BJ (cell line): ENCODE measurements around the gene PKHD1. TPM values are rescaled to one million over a fixed set of nuclear protein-coding genes. Genes with fewer than 3 reads are reported as not detected.

Experiments used
- CTCF ChIA-PET: fragments of 350-600 bp; formaldehyde crosslinking; extraction: SDS; loops from one replicate; lab custom pipeline; 2021; ENCODE audit warnings: antibody characterized with exemption, inconsistent platforms; lab: Yijun Ruan, JAX
- POLR2A ChIA-PET: fragments of 300-600 bp; sonication (Branson Sonifier 250); formaldehyde crosslinking; extraction: SDS; loops from one replicate; lab custom pipeline; 2021; ENCODE audit warnings: antibody characterized with exemption; lab: Charles Lee
- DNase-seq: peaks from one replicate; pipeline ENCODE4 v3.0.0-alpha.2; 2011; ENCODE audit warnings: low read depth
- H3K27me3 ChIP-seq: 2 replicates; pipeline ENCODE4 v1.6.0; 2011; ENCODE audit warnings: low read length; ENCODE audit not compliant: control insufficient read depth, insufficient read depth
- H3K36me3 ChIP-seq: 2 replicates; pipeline ENCODE4 v1.5.1; 2011; ENCODE audit warnings: low read length; ENCODE audit not compliant: control insufficient read depth, insufficient read depth
- H3K4me3 ChIP-seq: 2 replicates; pipeline ENCODE4 v1.5.1; 2011; ENCODE audit warnings: low read depth, mild to moderate bottlenecking, control low read depth, low read length
- polyA plus RNA-seq: library from polyadenylated mRNA; depleted of rRNA; stranded (reverse); fragments of >200 nt; gene quantifications from 2 replicates; pipeline ENCODE4 v1.2.3, GENCODE V29; 2011
- TF ChIP-seq, protein P1 (sequence below): IDR thresholded peaks from 2 replicates; pipeline ENCODE4 v1.5.1; 2011; ENCODE audit warnings: low read depth, mild to moderate bottlenecking, control low read depth, inconsistent platforms, low read length, moderate library complexity; ENCODE audit not compliant: insufficient read depth

PKHD1 gene
- polyA plus RNA-seq, 1 experiment: not detected

DNA sequence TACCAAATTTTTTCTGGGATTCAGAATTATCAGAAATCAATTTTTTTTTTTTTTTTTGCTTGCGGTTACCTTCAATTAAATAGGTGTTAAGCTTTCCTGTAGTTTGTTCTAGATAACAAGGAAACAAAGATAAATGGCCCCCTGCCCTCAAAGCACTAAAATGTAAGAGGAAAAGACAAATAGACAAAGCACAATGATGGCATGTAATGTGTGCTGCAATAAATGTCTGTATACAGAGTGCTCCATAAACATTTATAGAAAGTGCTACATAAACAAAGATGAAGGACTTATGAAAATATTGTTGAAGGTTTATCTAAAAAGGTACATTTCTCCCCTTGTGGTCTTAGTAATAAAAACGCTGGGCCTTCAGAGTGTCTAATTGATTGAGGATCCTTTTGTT lies 384.6 kb downstream of the PKHD1 start:
- TF ChIP-seq, protein P1, sequence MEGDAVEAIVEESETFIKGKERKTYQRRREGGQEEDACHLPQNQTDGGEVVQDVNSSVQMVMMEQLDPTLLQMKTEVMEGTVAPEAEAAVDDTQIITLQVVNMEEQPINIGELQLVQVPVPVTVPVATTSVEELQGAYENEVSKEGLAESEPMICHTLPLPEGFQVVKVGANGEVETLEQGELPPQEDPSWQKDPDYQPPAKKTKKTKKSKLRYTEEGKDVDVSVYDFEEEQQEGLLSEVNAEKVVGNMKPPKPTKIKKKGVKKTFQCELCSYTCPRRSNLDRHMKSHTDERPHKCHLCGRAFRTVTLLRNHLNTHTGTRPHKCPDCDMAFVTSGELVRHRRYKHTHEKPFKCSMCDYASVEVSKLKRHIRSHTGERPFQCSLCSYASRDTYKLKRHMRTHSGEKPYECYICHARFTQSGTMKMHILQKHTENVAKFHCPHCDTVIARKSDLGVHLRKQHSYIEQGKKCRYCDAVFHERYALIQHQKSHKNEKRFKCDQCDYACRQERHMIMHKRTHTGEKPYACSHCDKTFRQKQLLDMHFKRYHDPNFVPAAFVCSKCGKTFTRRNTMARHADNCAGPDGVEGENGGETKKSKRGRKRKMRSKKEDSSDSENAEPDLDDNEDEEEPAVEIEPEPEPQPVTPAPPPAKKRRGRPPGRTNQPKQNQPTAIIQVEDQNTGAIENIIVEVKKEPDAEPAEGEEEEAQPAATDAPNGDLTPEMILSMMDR: no peak
- CTCF ChIA-PET: interaction anchor here (0.6 kb wide), 1 partner anchor 597 kb away, joined by 3 read pairs; no protein-coding TSS in a partner anchor
- Histone ChIP-seq H3K36me3 (no peaks in the 10 kb centered on the region), H3K27me3 (no peaks in the 10 kb centered on the region), H3K4me3 (no peak overlapping the region)
- POLR2A ChIA-PET: no interaction called here
- no peak for DNase-seq

DNA sequence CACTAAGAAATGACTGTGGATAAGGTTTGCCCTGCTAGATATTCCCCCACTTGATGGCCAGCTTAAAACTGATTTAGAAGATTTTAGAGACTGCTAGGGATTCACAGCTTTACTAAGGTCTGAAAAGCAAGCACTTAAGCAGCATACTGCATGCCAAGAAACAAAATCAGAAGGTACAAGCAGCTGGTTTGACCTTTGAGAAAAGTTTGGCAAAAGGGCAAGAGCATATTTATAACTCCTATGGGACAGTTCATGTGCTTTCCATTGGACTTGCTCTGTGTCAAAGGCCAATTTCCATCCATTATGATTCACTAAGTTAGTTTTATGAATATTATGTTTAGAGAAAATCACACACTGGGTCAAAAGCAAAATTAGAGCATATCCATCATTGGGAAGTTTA lies 402.8 kb downstream of the PKHD1 start:
- no peaks in the 10 kb centered on the region for H3K36me3 ChIP-seq
- POLR2A ChIA-PET: no interaction called here
- no peak for DNase-seq
- no peak overlapping the region for H3K4me3 ChIP-seq
- CTCF ChIA-PET: no interaction called here
- TF ChIP-seq, protein P1: no peak
- H3K27me3 ChIP-seq: no peaks in the 10 kb centered on the region

DNA sequence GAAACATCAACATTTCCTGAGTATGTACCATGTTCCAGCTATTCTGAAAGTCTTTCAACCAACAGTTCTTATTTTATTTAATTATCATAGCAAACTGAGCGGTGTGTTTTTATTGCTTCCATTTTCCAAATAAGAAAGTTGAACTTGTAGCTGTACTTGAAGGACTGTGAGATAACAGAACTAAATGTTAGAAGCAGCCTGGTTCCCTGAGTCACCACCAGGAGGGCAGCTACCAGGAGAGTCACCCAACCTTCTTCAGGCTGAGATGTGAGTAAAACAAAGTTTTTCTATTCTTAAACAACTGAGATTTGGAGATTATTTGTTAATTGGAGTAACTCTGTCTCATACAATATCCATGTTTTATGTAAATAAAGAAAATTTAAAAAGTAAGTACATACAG lies 403.4 kb downstream of the PKHD1 start:
- Histone ChIP-seq H3K36me3 (no peaks in the 10 kb centered on the region), H3K4me3 (no peak overlapping the region), H3K27me3 (no peaks in the 10 kb centered on the region)
- DNase-seq: no peak
- POLR2A ChIA-PET: no interaction called here
- TF ChIP-seq, protein P1: no peak
- CTCF ChIA-PET: interaction anchor here (1.0 kb wide), 1 partner anchor 11 kb away, joined by 3 read pairs; no protein-coding TSS in a partner anchor

DNA sequence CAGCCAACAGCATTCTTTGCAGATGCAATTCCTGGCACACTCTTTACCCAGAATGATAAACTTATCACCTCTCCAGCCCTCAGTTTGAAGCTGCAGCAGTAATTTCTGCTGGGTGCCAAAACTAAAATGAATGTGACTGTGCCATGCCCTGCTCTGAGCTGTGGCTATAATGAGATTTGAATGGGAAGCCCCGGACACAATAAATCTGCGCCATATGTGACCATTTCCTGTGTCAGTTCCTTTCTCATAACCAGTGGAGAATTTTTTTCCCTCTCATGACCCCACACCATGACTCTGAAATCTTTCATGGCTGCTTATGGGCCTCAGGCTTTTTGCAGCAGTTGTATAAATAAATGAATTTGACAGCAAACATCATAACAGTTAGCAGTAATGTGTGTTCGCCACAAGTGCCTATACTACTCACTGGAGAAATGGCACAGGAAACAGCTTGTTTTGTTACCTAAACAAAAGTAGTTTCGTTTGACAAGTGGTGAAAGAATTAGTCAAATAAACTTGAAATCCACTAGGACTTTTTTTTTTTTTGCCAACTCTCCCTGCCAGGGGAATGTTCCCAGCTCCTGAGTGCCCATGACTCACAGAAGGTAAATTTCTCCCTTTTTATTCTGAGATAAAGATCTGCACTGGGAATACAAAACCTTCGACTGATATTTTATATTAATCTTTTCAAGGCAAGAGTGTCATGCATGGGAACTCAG lies 408.4 kb downstream of the PKHD1 start:
- Histone ChIP-seq H3K4me3 (no peak overlapping the region), H3K27me3 (no peaks in the 10 kb centered on the region), H3K36me3 (no peaks in the 10 kb centered on the region)
- no peak for DNase-seq
- CTCF ChIA-PET: no interaction called here
- POLR2A ChIA-PET: no interaction called here
- TF ChIP-seq, protein P1: no peak

DNA sequence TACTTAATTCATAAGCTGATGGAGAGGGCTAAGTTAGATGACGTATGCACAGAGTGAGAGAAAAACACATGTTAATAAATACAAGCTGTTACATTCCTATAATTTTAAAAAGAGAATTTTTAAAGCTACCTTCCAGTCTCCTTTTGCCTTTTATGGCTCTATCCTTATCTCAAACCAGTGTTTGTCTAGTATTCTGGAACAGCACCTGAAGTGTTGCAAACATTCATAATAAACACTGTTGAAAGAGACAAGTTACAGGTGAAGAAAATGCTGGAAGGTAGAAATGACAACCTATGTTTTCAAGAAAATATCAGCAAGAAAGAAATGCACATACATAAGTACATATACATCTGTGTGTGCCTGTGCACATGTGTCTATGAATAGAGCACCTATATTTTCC lies 409.1 kb downstream of the PKHD1 start:
- ChIA-PET CTCF (no interaction called here), POLR2A (no interaction called here)
- no peaks in the 10 kb centered on the region for H3K36me3 ChIP-seq
- TF ChIP-seq, protein P1: no peak
- H3K4me3 ChIP-seq: no peak overlapping the region
- DNase-seq: no peak
- no peaks in the 10 kb centered on the region for H3K27me3 ChIP-seq
